Panc1 (cell line): ENCODE measurements around the gene CKS1B. TPM values are rescaled to one million over a fixed set of nuclear protein-coding genes. Genes with fewer than 3 reads are reported as not detected.

Source experiments
- ATAC-seq: fragments of 200-7000 bp; cut with Tn5 transposase; 2 replicates; pipeline ENCODE4 v1.9.1; 2020; ENCODE audit warnings: mild to moderate bottlenecking, moderate library complexity
- BruUV-seq: library from RNA; stranded (reverse); fragments of 400-500 nt; replicated peaks from 2 replicates; lab custom pipeline; 2021; lab: Mats Ljungman, UMichigan
- CTCF ChIA-PET: fragments of 300-600 bp; sonication (Branson Sonifier 250); formaldehyde crosslinking; loops from one replicate; lab custom pipeline; 2022; ENCODE audit warnings: antibody characterized with exemption; lab: Charles Lee
- POLR2A ChIA-PET: fragments of 300-600 bp; sonication (Branson Sonifier 250); formaldehyde crosslinking; loops from one replicate; lab custom pipeline; 2022; ENCODE audit warnings: antibody characterized with exemption; lab: Charles Lee
- DNase-seq: peaks from one replicate; pipeline ENCODE4 v3.0.0-alpha.2; 2010; ENCODE audit warnings: low read depth, low spot score
- H3K27ac ChIP-seq: 2 replicates; pipeline ENCODE4 v1.5.1; 2011; ENCODE audit warnings: mild to moderate bottlenecking, low read length, inconsistent platforms
- H3K27me3 ChIP-seq: fragments of 200-500 bp; sonication (Bioruptor generic); 2 replicates; pipeline ENCODE4 v1.6.0; 2014; ENCODE audit warnings: low read length, inconsistent platforms; ENCODE audit not compliant: control insufficient read depth, insufficient read depth
- H3K36me3 ChIP-seq: fragments of 200-500 bp; sonication (Bioruptor generic); 2 replicates; pipeline ENCODE4 v1.5.1; 2014; ENCODE audit warnings: inconsistent platforms, mild to moderate bottlenecking, low read length, moderate library complexity; ENCODE audit not compliant: control insufficient read depth, insufficient read depth
- H3K4me1 ChIP-seq: 2 replicates; pipeline ENCODE4 v1.5.1; 2011; ENCODE audit warnings: inconsistent platforms, mild to moderate bottlenecking, low read length, moderate library complexity; ENCODE audit not compliant: control insufficient read depth, insufficient read depth
- H3K4me3 ChIP-seq, 2 experiments: 2 replicates each; pipeline ENCODE4 v1.5.1; 2011 to 2012; ENCODE audit warnings: low read depth in 2 of 2, low read length in 2 of 2, mild to moderate bottlenecking in 2 of 2, inconsistent platforms in 1 of 2, moderate library complexity in 1 of 2
- H3K9me3 ChIP-seq: fragments of 200-500 bp; sonication (Bioruptor generic); 2 replicates; pipeline ENCODE4 v1.5.1; 2014; ENCODE audit warnings: low read depth, mild to moderate bottlenecking, inconsistent platforms, low read length, moderate library complexity; ENCODE audit not compliant: control insufficient read depth, insufficient read depth
- CTCF ChIP-seq: fragments of 450-650 bp; IDR thresholded peaks from 2 replicates; pipeline ENCODE4 v1.5.1; 2017; ENCODE audit warnings: mild to moderate bottlenecking
- POLR2AphosphoS5 ChIP-seq: IDR thresholded peaks from 2 replicates; pipeline ENCODE4 v1.6.1; 2012; ENCODE audit warnings: mild to moderate bottlenecking, low read depth, low read length, moderate library complexity
- SIN3A ChIP-seq: IDR thresholded peaks from 2 replicates; pipeline ENCODE4 v1.6.1; 2012; ENCODE audit warnings: low read depth, mild to moderate bottlenecking, low read length, moderate library complexity, borderline replicate concordance; ENCODE audit not compliant: insufficient read depth
- TCF7L2 ChIP-seq: IDR thresholded peaks from 2 replicates; pipeline ENCODE4 v1.6.1; 2011; ENCODE audit warnings: mild to moderate bottlenecking, low read depth, low read length, inconsistent platforms
- in situ Hi-C: cut with HindIII; loops from 2 replicates; pipeline ENCODE4 v1.10.0; 2016; ENCODE audit warnings: low sequenced_read_pairs, low pct_unique_long_range_greater_than_20kb
- intact Hi-C: fragments of 100-400 bp; cut with micrococcal nuclease; formaldehyde crosslinking; loops from one replicate; pipeline ENCODE4 v1.10.0; 2022; ENCODE audit not compliant: unreplicated experiment
- total RNA-seq: library from RNA; stranded (reverse); gene quantifications from one replicate; pipeline ENCODE4 v1.2.1, GENCODE V29; 2021; ENCODE audit not compliant: unreplicated experiment
- TF ChIP-seq, protein P1 (sequence below), 2 experiments: IDR thresholded peaks; 2 replicates each; pipeline ENCODE4 v1.6.1; 2011 to 2012; ENCODE audit warnings: low read depth in 2 of 2, control low read depth in 1 of 2, low read length in 1 of 2, mild to moderate bottlenecking in 1 of 2, moderate library complexity in 1 of 2; ENCODE audit not compliant: insufficient read depth in 1 of 2

Gene CKS1B
- total RNA-seq, 1 experiment from 2014 or later, result 212 TPM

- ATAC-seq, result no peak
- BruUV-seq, result no TSS peak
- H3K27me3 ChIP-seq, result no peaks in the 10 kb centered on the region
- no peaks in the 10 kb centered on the region for H3K9me3 ChIP-seq
- intact Hi-C loops (no loop called here), in situ Hi-C loops (no loop called here)
- H3K4me1 ChIP-seq, result peaks cover 35% of the 10 kb centered on the region
- H3K36me3 ChIP-seq, result 0 out of 2 replicates have a peak, but pooled peaks cover 7% of the 10 kb centered on the region
- POLR2A ChIA-PET, result interaction anchor here (0.5 kb wide), 1 partner anchor 9 kb away, joined by 4 read pairs; no protein-coding TSS in a partner anchor
- H3K4me3 ChIP-seq, result no peak overlapping the region
- no peak for DNase-seq
- CTCF ChIA-PET, result interaction anchor here (0.6 to 0.7 kb wide), 2 partner anchors 20 to 24 kb away, joined by 3 to 7 read pairs; partner anchors contain the start of gene LENEP
- TF ChIP-seq, protein P1, sequence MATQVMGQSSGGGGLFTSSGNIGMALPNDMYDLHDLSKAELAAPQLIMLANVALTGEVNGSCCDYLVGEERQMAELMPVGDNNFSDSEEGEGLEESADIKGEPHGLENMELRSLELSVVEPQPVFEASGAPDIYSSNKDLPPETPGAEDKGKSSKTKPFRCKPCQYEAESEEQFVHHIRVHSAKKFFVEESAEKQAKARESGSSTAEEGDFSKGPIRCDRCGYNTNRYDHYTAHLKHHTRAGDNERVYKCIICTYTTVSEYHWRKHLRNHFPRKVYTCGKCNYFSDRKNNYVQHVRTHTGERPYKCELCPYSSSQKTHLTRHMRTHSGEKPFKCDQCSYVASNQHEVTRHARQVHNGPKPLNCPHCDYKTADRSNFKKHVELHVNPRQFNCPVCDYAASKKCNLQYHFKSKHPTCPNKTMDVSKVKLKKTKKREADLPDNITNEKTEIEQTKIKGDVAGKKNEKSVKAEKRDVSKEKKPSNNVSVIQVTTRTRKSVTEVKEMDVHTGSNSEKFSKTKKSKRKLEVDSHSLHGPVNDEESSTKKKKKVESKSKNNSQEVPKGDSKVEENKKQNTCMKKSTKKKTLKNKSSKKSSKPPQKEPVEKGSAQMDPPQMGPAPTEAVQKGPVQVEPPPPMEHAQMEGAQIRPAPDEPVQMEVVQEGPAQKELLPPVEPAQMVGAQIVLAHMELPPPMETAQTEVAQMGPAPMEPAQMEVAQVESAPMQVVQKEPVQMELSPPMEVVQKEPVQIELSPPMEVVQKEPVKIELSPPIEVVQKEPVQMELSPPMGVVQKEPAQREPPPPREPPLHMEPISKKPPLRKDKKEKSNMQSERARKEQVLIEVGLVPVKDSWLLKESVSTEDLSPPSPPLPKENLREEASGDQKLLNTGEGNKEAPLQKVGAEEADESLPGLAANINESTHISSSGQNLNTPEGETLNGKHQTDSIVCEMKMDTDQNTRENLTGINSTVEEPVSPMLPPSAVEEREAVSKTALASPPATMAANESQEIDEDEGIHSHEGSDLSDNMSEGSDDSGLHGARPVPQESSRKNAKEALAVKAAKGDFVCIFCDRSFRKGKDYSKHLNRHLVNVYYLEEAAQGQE (IDR thresholded peaks at IDR 0.05; ENCODE audit: insufficient read depth in 1 of 2, low read depth in 2 of 2, low read length in 1 of 2), result no peak
- TF ChIP-seq TCF7L2 (no peak), CTCF (no peak), POLR2AphosphoS5 (no peak), SIN3A (no peak)
- H3K27ac ChIP-seq, result no peak overlapping the region; the same call in 1 of the 2 replicates
These were observed 38.5 kb downstream of the CKS1B start for GRCh38 chr1:155012776-155013602.

GRCh38 chr1:155013632-155014031, 39.2 kb downstream of the CKS1B start:
- in situ Hi-C loops (no loop called here), intact Hi-C loops (no loop called here)
- CTCF ChIA-PET, result no interaction called here
- TF ChIP-seq SIN3A, result no peak
- ATAC-seq, result no peak
- Histone ChIP-seq H3K27me3 (no peaks in the 10 kb centered on the region), H3K9me3 (no peaks in the 10 kb centered on the region), H3K36me3 (0 out of 2 replicates have a peak, but pooled peaks cover 7% of the 10 kb centered on the region), H3K4me3 (no peak overlapping the region), H3K27ac (no peak overlapping the region), H3K4me1 (peaks cover 34% of the 10 kb centered on the region)
- no TSS peak for BruUV-seq
- DNase-seq, result no peak
- POLR2A ChIA-PET, result no interaction called here
